ENCODE results near the gene CHST6.

GRCh38 chr16:75452464-75453190 is 42.6 kb downstream of the CHST6 start:
- TF ChIP-seq GATA3 (IDR thresholded peaks at IDR 0.05; ENCODE audit: low read depth, low read length) (no peak), GATA2 (IDR thresholded peaks at IDR 0.05; ENCODE audit: low read depth, low read length) (peak; percentile 63; the same call in 1 of the 2 replicates)
